Activated CD8-positive, alpha-beta memory T cell treated with anti-CD3 and anti-CD28 coated beads for 1 hour (primary cell): ENCODE measurements around the gene TMTC1.

Experiments used
- DNase-seq, 2 donors: peaks; one replicate each; pipeline ENCODE4 v3.0.0-alpha.2; 2020; ENCODE audit warnings: low read depth in 1 of 2; ENCODE audit errors: extremely low read depth in 1 of 2

Gene TMTC1

GRCh38 chr12:29714966-29715365, 68.8 kb downstream of the TMTC1 start:
- DNase-seq: no peak

DNA sequence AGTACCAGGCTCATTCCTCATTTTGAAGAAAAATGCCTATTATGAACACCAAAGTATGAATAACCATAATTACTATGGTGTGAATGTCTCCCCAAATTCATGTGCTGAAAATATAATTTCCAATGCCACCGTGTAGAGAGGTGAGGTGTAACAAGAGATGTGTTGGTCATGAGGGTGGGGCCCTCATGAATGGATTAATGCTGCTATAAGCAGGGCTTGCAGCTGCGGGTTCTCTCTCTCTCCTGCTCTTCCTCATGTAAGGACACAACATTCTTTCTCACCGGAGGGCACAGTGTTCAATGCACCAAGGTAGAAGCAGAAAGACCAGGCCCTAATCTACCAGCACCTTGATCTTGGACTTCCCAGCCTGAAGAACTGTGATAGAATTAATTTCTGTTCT, 70.0 kb downstream of the TMTC1 start:
- DNase-seq: no peak

GRCh38 chr12:29711381-29711780, 72.4 kb downstream of the TMTC1 start:
- no peak for DNase-seq

- DNase-seq: no peak
Observed at GRCh38 chr12:29710104-29710503, 73.6 kb downstream of the TMTC1 start.

DNA sequence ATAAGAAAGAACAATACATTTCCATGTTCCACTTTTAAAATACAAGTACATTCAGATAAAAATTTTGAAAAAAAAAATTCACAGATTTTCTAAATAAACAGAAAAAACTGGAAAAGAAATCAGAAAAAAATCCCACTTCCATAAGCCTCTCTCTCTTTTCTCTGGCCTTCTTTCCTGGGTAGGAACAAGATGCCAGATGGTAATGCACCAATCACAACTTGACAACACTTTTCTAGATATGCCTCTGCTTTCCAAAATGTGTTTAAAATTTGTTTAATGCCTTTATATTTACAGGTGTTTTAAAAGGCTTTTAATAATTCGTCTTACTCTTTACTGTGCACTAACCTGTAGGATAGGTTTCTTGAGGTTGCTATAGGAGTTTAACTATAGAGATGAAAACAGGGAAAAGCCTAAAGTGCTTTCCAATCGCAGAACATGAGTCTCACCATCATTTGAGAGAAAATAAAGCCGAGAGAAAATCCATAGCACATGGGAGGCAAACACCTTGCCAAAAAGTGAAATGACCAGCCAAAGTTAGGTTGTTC, 74.2 kb downstream of the TMTC1 start:
- no peak for DNase-seq

GRCh38 chr12:29709054-29709453, 74.7 kb downstream of the TMTC1 start:
- DNase-seq: no peak

GRCh38 chr12:29707846-29708245, 75.9 kb downstream of the TMTC1 start:
- DNase-seq: no peak

- DNase-seq: no peak
Observed at GRCh38 chr12:29706311-29706710, 77.4 kb downstream of the TMTC1 start.

GRCh38 chr12:29703528-29703927, 80.2 kb downstream of the TMTC1 start:
- DNase-seq: no peak

GRCh38 chr12:29702972-29703371, 80.8 kb downstream of the TMTC1 start:
- no peak for DNase-seq

DNA sequence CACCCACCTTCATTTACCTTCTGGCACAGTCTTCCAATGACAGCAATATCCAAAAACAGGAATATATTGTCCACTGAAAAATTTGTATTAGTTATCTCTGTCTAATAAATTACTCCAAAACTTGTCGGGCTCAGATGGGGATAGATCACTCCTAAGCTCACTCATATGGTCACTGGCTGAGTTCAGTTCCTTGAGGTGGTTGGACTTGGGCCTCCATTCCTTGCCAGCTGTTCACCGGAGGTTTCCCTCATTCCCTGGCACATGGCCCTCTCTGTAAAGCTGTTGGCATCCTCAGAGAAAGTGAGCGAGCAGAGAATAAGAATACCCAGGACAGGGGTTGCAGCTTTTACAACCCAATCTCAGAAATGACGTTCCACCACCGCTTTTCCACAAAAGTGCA, 81.5 kb downstream of the TMTC1 start:
- no peak for DNase-seq

- no peak for DNase-seq
Observed at GRCh38 chr12:29700761-29701481, 82.8 kb downstream of the TMTC1 start.

- DNase-seq: no peak
Observed at GRCh38 chr12:29698756-29699155, 85.0 kb downstream of the TMTC1 start.

- DNase-seq: no peak
Observed at GRCh38 chr12:29695800-29696199, 87.9 kb downstream of the TMTC1 start.

GRCh38 chr12:29695026-29695425, 88.7 kb downstream of the TMTC1 start:
- DNase-seq: no peak

- no peak for DNase-seq
Observed at GRCh38 chr12:29694002-29694401, 89.7 kb downstream of the TMTC1 start.

DNA sequence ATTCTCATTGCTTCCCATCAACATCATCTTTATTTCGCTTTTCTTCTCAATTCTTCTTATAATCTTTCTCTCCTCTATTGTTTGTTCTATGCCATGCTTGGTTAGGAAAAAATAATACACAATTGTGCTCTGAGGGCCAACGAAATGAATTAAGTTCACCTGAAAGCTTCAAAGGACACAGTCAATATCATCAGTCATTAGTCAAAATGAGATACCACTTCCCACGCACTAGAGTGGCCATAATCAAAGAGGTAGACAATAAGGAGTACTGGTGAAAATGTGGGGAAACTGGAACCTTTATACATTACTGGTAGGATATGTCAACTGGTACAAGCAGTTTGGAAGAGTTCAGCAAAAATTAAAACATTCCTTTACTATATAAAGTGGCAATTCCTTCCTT, 91.5 kb downstream of the TMTC1 start:
- no peak for DNase-seq

GRCh38 chr12:29691161-29691854, 92.4 kb downstream of the TMTC1 start:
- DNase-seq: no peak

DNA sequence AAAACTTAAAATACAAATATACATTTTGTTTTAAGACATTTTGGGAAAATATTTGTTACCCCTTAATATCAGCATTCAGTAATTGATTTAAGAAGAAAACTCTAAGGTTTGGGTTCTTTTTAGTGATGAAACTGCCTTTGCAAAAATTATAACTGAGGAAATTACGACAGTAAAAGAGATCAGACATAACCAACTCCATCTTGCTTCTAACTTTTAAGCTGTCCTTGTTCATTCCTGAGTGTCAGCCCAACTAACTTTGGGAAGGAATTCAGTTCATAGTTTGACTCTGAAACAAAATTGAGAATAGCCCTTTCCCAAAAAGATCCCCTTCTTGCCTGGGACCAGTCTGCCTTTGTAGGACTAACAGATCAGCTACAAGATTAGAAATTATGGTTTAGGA, 93.0 kb downstream of the TMTC1 start:
- no peak for DNase-seq

DNA sequence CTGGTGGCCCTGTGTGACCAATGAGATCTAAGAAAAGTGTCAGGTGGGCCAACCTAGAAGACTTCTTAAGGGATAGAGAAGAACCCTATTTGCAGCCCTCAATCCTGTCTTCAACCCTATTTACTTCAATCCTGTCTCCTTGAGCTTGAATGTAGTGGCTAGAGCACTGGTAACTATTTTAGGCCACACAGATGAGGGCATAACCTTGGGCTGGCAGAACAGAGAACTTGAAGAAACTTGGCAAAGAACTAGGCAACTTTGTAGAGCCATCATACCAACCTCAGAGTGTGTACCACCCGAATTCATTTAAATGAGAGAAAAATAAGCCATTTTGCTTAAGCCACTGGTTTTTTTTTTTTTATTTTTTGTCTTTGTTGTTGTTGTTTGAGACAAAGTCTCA, 94.8 kb downstream of the TMTC1 start:
- DNase-seq: no peak

DNA sequence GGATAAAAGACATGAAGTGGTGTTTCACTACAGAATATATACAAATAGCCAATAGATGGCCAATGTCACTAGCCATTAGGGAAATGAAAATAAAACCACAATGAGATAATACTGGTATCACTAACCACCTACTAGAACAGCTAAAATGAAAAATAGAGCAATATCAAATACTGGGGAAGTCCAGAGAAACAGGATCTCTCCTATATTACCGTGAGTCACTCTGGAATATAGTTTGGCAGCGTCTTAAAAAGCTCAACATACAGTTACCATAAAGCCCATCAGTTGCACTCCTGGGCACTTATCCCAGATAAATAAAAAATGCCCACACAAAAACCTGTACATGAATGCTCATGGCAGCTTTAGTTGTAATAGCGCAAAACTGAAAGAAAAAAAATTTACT, 101.7 kb downstream of the TMTC1 start:
- DNase-seq: no peak

DNA sequence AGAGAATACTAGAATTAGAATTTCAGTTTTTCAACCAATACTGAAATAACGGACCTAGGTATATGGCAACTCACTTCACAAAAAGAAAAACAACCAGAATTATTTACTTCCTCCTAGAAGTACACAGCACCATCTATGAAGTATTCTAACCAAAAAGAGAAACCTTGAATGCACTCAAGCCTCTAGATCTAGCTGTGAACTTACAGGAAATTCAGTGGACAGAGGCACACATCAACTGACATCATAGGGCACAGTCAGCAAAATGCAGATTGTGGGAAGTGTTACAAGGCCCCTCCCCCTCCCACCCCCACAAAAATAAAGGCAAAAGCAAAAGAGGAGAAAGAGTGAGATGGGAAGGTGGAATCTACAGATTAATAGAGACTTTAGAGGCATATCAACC, 102.4 kb downstream of the TMTC1 start:
- no peak for DNase-seq
